ENCODE measurements around the gene TMEM233. TPM values are rescaled to one million over a fixed set of nuclear protein-coding genes. Genes with fewer than 3 reads are reported as not detected.
A peak's percentile ranks its signal among the peaks of the same experiment; 100 is the strongest.

The TMEM233 gene
- total and polyA plus RNA-seq, 9 of the 15 experiments (the other 6 are each of a cell fraction or from before 2014, with no cell fraction given) = 0.04 to 0.17 (median 0.07) TPM; not detected in 2

DNA sequence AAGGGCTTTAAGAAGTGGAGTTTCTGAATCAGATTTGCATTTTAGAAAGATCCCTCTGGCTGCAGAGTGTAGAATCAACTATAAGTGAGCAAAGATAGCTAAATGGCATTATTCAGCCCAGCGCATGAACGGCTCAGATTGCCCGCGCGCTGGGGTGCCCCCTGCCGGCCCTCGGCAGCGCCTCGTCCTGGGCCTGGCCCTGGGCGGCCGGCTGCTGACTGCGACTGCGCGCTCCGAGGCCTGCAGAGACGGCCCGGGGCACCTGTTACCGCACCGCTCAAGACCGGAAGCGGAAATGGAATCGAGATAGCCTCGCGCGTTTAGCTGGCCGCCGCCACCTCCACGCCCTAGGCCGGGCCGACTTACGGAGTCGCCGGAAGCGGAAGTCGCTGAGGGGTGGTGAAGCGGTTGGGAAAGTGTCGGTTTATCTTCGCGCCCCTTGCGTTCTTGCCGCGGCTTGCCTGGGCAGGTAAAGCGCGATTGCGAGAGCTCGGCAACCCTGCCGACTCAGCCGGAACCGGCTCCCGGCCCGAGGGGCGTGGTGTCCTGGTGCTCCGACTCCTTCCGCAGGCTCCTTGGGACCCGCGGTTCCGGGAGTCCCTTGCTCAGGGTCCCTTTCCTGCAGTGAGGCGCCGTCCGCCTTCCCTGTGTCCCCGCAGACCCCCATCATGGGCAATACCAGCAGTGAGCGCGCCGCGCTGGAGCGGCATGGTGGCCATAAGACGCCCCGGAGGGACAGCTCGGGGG lies 74.2 kb downstream of the TMEM233 start, which contains the start of gene PRKAB1 (continued):
- TF ChIP-seq, protein P1, sequence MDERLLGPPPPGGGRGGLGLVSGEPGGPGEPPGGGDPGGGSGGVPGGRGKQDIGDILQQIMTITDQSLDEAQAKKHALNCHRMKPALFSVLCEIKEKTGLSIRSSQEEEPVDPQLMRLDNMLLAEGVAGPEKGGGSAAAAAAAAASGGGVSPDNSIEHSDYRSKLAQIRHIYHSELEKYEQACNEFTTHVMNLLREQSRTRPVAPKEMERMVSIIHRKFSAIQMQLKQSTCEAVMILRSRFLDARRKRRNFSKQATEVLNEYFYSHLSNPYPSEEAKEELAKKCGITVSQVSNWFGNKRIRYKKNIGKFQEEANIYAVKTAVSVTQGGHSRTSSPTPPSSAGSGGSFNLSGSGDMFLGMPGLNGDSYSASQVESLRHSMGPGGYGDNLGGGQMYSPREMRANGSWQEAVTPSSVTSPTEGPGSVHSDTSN (CRISPR knock-in tag; IDR thresholded peaks at IDR 0.05; ENCODE audit: low read depth) = no peak
- TF ChIP-seq, protein P1 (tag; conservative IDR thresholded peaks at IDR 0.05; ENCODE audit: low read depth) = no peak
- TF ChIP-seq ADNP (tag; IDR thresholded peaks at IDR 0.05) (no peak), ZNF12 (CRISPR knock-in tag; IDR thresholded peaks at IDR 0.05) (peak; percentile 69; the same call in 1 of the 2 replicates), KAT8 (IDR thresholded peaks at IDR 0.05; ENCODE audit: low read depth) (no peak), YBX1 (IDR thresholded peaks at IDR 0.05) (no peak), RBM15 (IDR thresholded peaks at IDR 0.05; ENCODE audit: insufficient read depth, low read length) (no peak), NCOA4 (IDR thresholded peaks at IDR 0.05; ENCODE audit: partially characterized antibody) (no peak), GTF2E2 (tag; IDR thresholded peaks at IDR 0.05) (no peak), ZNF354B (CRISPR knock-in tag; IDR thresholded peaks at IDR 0.05) (no peak), FOXA3 (CRISPR knock-in tag; conservative IDR thresholded peaks at IDR 0.05 in 1 of 2, IDR thresholded peaks at IDR 0.05 in 1 of 2) (no peak), CREB1 (IDR thresholded peaks at IDR 0.05) (peak; percentile 39; the same call in 1 of the 2 replicates), CREB1 (CRISPR knock-in tag; IDR thresholded peaks at IDR 0.05) (peak; percentile 70), MCM5 (IDR thresholded peaks at IDR 0.05; ENCODE audit: low read depth) (no peak), RCOR1 (IDR thresholded peaks at IDR 0.05; ENCODE audit: borderline replicate concordance in 1 of 2, low read depth in 2 of 2, low read length in 2 of 2) (peak; percentile 6 to 79; a peak in 2 of 4 replicates), LARP7 (IDR thresholded peaks at IDR 0.05) (0 out of 2 replicates have a peak, but pooled peaks have one; percentile 23), HDAC2 (IDR thresholded peaks at IDR 0.05) (no peak), POU5F1 (IDR thresholded peaks at IDR 0.05; ENCODE audit: borderline replicate concordance, low read depth, low read length, partially characterized antibody) (no peak), MXI1 (IDR thresholded peaks at IDR 0.05; ENCODE audit: low read depth, low read length) (no peak; the same call in none of the 2 replicates), GABPB2 (CRISPR knock-in tag; conservative IDR thresholded peaks at IDR 0.05) (no peak), SMAD2 (IDR thresholded peaks at IDR 0.05; ENCODE audit: low read depth, low read length) (no peak), ZNF436 (CRISPR knock-in tag; IDR thresholded peaks at IDR 0.05) (no peak)
- TF ChIP-seq, protein P2, sequence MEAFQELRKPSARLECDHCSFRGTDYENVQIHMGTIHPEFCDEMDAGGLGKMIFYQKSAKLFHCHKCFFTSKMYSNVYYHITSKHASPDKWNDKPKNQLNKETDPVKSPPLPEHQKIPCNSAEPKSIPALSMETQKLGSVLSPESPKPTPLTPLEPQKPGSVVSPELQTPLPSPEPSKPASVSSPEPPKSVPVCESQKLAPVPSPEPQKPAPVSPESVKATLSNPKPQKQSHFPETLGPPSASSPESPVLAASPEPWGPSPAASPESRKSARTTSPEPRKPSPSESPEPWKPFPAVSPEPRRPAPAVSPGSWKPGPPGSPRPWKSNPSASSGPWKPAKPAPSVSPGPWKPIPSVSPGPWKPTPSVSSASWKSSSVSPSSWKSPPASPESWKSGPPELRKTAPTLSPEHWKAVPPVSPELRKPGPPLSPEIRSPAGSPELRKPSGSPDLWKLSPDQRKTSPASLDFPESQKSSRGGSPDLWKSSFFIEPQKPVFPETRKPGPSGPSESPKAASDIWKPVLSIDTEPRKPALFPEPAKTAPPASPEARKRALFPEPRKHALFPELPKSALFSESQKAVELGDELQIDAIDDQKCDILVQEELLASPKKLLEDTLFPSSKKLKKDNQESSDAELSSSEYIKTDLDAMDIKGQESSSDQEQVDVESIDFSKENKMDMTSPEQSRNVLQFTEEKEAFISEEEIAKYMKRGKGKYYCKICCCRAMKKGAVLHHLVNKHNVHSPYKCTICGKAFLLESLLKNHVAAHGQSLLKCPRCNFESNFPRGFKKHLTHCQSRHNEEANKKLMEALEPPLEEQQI (IDR thresholded peaks at IDR 0.05) = no peak
- TF ChIP-seq, protein P3, sequence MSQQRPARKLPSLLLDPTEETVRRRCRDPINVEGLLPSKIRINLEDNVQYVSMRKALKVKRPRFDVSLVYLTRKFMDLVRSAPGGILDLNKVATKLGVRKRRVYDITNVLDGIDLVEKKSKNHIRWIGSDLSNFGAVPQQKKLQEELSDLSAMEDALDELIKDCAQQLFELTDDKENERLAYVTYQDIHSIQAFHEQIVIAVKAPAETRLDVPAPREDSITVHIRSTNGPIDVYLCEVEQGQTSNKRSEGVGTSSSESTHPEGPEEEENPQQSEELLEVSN (IDR thresholded peaks at IDR 0.05; ENCODE audit: borderline replicate concordance in 1 of 2, extremely low read depth in 1 of 2, insufficient read depth in 1 of 2, insufficient read length in 1 of 2, low read depth in 1 of 2, low read length in 1 of 2, poor library complexity in 1 of 2, severe bottlenecking in 1 of 2) = peak; percentile 81 to 85

Data from K562 (cell line).